ENCODE results near the gene B3GLCT. TPM values are rescaled to one million over a fixed set of nuclear protein-coding genes. Genes with fewer than 3 reads are reported as not detected.

The B3GLCT gene
- polyA plus RNA-seq, 1 donor from 2014 or later: 8.2 TPM

DNA sequence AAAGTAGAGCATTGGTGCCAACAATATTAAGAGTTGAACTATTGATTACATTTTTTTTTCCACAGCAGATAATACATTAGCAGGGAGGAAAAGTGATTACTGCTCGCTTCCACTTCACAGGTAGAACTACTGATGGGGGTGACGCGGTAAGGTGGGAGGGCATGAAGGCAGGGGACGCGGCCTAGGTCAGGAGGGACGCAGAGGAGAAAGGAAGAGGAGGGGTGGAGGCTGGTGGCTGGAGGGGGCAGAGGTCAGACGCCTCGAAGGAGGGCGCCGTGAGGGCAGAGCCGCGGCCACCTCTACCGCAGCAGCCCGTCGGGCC lies 287 bp upstream of the B3GLCT start:
- Histone ChIP-seq H3K79me2 (replicated peaks; ENCODE audit: insufficient read depth, low read length) (peaks cover 5% of the 10 kb centered on the region), H3K9ac (ENCODE audit: low read length) (peak overlapping the region; percentile 55), H3K9me3 (ENCODE audit: low read length) (no peaks in the 10 kb centered on the region), H2AFZ (ENCODE audit: low read depth, low read length) (peak overlapping the region; percentile 16), H3K27ac (ENCODE audit: low read length) (no peak overlapping the region), H3K4me3 (ENCODE audit: low read length) (peak overlapping the region; percentile 68), H3F3A (ENCODE audit: insufficient read depth, low read length, poor library complexity, severe bottlenecking) (no peaks in the 10 kb centered on the region), H3K27me3 (ENCODE audit: insufficient read depth, low read depth, low read length) (no peaks in the 10 kb centered on the region), H3K9me2 (ENCODE audit: insufficient read depth, low read length) (no peaks in the 10 kb centered on the region), H3K4me2 (ENCODE audit: low read length) (peak overlapping the region; percentile 17), H4K20me1 (ENCODE audit: insufficient read depth) (no peaks in the 10 kb centered on the region), H3K36me3 (ENCODE audit: insufficient read depth, low read length) (no peaks in the 10 kb centered on the region)
- TF ChIP-seq REST (IDR thresholded peaks at IDR 0.05; ENCODE audit: borderline replicate concordance) (no peak), MXI1 (conservative IDR thresholded peaks at IDR 0.05; ENCODE audit: poor library complexity, severe bottlenecking) (no peak), EZH2 (IDR thresholded peaks at IDR 0.05; ENCODE audit: borderline replicate concordance, insufficient read depth, low read length, poor library complexity, severe bottlenecking) (no peak), SMC3 (conservative IDR thresholded peaks at IDR 0.05; ENCODE audit: poor library complexity) (no peak), RAD21 (conservative IDR thresholded peaks at IDR 0.05) (no peak), POLR2AphosphoS5 (IDR thresholded peaks at IDR 0.05) (no peak), EP300 (conservative IDR thresholded peaks at IDR 0.05; ENCODE audit: poor library complexity, severe bottlenecking) (no peak), TAF1 (IDR thresholded peaks at IDR 0.05; ENCODE audit: low read depth) (no peak)
- TF ChIP-seq, protein P1, sequence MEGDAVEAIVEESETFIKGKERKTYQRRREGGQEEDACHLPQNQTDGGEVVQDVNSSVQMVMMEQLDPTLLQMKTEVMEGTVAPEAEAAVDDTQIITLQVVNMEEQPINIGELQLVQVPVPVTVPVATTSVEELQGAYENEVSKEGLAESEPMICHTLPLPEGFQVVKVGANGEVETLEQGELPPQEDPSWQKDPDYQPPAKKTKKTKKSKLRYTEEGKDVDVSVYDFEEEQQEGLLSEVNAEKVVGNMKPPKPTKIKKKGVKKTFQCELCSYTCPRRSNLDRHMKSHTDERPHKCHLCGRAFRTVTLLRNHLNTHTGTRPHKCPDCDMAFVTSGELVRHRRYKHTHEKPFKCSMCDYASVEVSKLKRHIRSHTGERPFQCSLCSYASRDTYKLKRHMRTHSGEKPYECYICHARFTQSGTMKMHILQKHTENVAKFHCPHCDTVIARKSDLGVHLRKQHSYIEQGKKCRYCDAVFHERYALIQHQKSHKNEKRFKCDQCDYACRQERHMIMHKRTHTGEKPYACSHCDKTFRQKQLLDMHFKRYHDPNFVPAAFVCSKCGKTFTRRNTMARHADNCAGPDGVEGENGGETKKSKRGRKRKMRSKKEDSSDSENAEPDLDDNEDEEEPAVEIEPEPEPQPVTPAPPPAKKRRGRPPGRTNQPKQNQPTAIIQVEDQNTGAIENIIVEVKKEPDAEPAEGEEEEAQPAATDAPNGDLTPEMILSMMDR (IDR thresholded peaks at IDR 0.05; ENCODE audit: poor library complexity, severe bottlenecking): no peak

DNA sequence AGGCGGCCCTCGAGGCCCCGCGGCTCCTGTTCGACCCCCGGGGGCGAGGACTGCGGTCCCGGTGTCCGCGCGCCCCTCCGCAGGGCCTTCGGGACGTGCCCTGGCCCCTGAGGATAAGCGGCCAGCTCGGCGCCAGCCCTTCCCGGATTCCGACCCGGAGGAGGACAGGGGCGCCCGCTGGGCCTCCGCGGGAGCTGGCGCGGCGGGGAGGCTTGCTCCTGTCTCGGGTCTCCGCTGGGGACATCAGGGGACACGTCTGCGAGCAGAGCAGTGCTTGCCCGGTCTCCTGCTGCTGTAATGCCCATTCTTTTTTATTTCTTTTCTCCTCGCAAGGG lies 829 bp downstream of the B3GLCT start:
- no peak overlapping the region for H2AFZ ChIP-seq (ENCODE audit: low read depth, low read length)

More for the DNA sequence above, 829 bp downstream of the B3GLCT start:
- Histone ChIP-seq H3K27ac (ENCODE audit: low read length) (no peak overlapping the region), H3K4me3 (ENCODE audit: low read length) (peak overlapping the region; percentile 68), H3F3A (ENCODE audit: insufficient read depth, low read length, poor library complexity, severe bottlenecking) (no peaks in the 10 kb centered on the region), H3K27me3 (ENCODE audit: insufficient read depth, low read depth, low read length) (no peaks in the 10 kb centered on the region), H3K9me3 (ENCODE audit: low read length) (no peaks in the 10 kb centered on the region), H3K9ac (ENCODE audit: low read length) (peak overlapping the region; percentile 52), H3K36me3 (ENCODE audit: insufficient read depth, low read length) (no peaks in the 10 kb centered on the region), H3K9me2 (ENCODE audit: insufficient read depth, low read length) (no peaks in the 10 kb centered on the region), H3K79me2 (replicated peaks; ENCODE audit: insufficient read depth, low read length) (peaks cover 5% of the 10 kb centered on the region), H4K20me1 (ENCODE audit: insufficient read depth) (no peaks in the 10 kb centered on the region), H3K4me2 (ENCODE audit: low read length) (no peak overlapping the region)
- TF ChIP-seq, protein P1 (IDR thresholded peaks at IDR 0.05; ENCODE audit: poor library complexity, severe bottlenecking): no peak
- TF ChIP-seq SMC3 (conservative IDR thresholded peaks at IDR 0.05; ENCODE audit: poor library complexity) (no peak), REST (IDR thresholded peaks at IDR 0.05; ENCODE audit: borderline replicate concordance) (no peak)
